B cell (primary cell): ENCODE results near the gene OSGEP. TPM values are rescaled to one million over a fixed set of nuclear protein-coding genes. Genes with fewer than 3 reads are reported as not detected.
A peak's percentile ranks its signal among the peaks of the same experiment; 100 is the strongest.

ENCODE experiments used
- ATAC-seq: fragments of 200-7000 bp; cut with Tn5 transposase; one replicate; pipeline ENCODE4 v1.10.0; 2021; ENCODE audit warnings: low read depth, mild to moderate bottlenecking, moderate number of reproducible peaks, moderate library complexity
- CTCF ChIA-PET: fragments of 350-600 bp; sonication (Branson Sonifier 250); formaldehyde crosslinking; loops from one replicate; lab custom pipeline; 2021; ENCODE audit warnings: antibody characterized with exemption, inconsistent platforms; lab: Charles Lee
- POLR2A ChIA-PET: fragments of 350-600 bp; sonication (Branson Sonifier 250); formaldehyde crosslinking; loops from one replicate; lab custom pipeline; 2021; ENCODE audit warnings: antibody characterized with exemption; lab: Charles Lee
- DNase-seq: peaks from one replicate; pipeline ENCODE4 v3.0.0; 2013
- H2AFZ ChIP-seq: 2 replicates; pipeline ENCODE4 v1.6.1; 2012; ENCODE audit warnings: mild to moderate bottlenecking, low read depth, low read length; ENCODE audit not compliant: insufficient read depth, poor library complexity, severe bottlenecking
- H3K27ac ChIP-seq, 2 donors: 1 replicate in 1 of 2; 2 replicates in 1 of 2; pipeline ENCODE4 v1.5.1; 2012 to 2013; ENCODE audit warnings: low read length in 2 of 2, mild to moderate bottlenecking in 2 of 2, moderate library complexity in 1 of 2
- H3K27me3 ChIP-seq, 4 experiments: fragments of 200-600 bp in 1 of 4; sonication (generic) in 1 of 4; replicated peaks in 1 of 4; 1 replicate in 2 of 4; 2 replicates in 2 of 4; pipeline versions ENCODE4 v1.6.1 to v1.7.0; 2013 to 2016; ENCODE audit warnings: low read length in 3 of 4, mild to moderate bottlenecking in 2 of 4, mixed read lengths in 1 of 4, moderate library complexity in 1 of 4; ENCODE audit not compliant: insufficient read depth in 4 of 4, control insufficient read depth in 3 of 4; ENCODE audit errors: control extremely low read depth in 1 of 4
- H3K36me3 ChIP-seq, 2 experiments: replicated peaks in 1 of 2; 1 replicate in 1 of 2; 2 replicates in 1 of 2; pipeline versions ENCODE4 v1.6.1 to v1.7.1; 2013; ENCODE audit warnings: low read length in 1 of 2; ENCODE audit not compliant: insufficient read depth in 2 of 2, control insufficient read depth in 1 of 2; ENCODE audit errors: control extremely low read depth in 1 of 2, extremely low read depth in 1 of 2
- H3K4me1 ChIP-seq, 2 donors: fragments of 200-600 bp in 1 of 2; sonication (generic) in 1 of 2; 1 replicate in 1 of 2; 2 replicates in 1 of 2; pipeline versions ENCODE4 v1.5.1 to v1.6.1; 2013 to 2017; ENCODE audit warnings: low read length in 2 of 2; ENCODE audit not compliant: control insufficient read depth in 2 of 2, insufficient read depth in 2 of 2
- H3K4me2 ChIP-seq: replicated peaks from 2 replicates; pipeline ENCODE3; 2012; ENCODE audit warnings: mild to moderate bottlenecking, low read depth, low read length; ENCODE audit not compliant: poor library complexity, severe bottlenecking
- H3K4me3 ChIP-seq, 5 experiments: fragments of 200-600 bp in 1 of 5; sonication (generic) in 1 of 5; 1 replicate in 3 of 5; 2 replicates in 2 of 5; pipeline versions ENCODE4 v1.5.1 to v1.7.0; 2011 to 2016; ENCODE audit warnings: low read length in 4 of 5, mild to moderate bottlenecking in 4 of 5, low read depth in 2 of 5, control low read depth in 1 of 5, moderate library complexity in 1 of 5; ENCODE audit not compliant: insufficient read depth in 1 of 5; ENCODE audit errors: control extremely low read depth in 1 of 5, extremely low read depth in 1 of 5
- H3K79me2 ChIP-seq: fragments of 200-600 bp; sonication (generic); one replicate; pipeline ENCODE4 v1.6.0; 2016; ENCODE audit warnings: low read length; ENCODE audit not compliant: control insufficient read depth, insufficient read depth
- H3K9ac ChIP-seq: fragments of 200-600 bp; sonication (generic); 2 replicates; pipeline ENCODE4 v1.6.1; 2017; ENCODE audit warnings: mild to moderate bottlenecking, low read length, moderate library complexity
- H3K9me3 ChIP-seq, 3 donors: one replicate each; pipeline versions ENCODE4 v1.6.1 to v1.7.1; 2013; ENCODE audit warnings: low read length in 2 of 3; ENCODE audit not compliant: control insufficient read depth in 2 of 3, insufficient read depth in 1 of 3; ENCODE audit errors: control extremely low read depth in 1 of 3
- H4K20me1 ChIP-seq: 2 replicates; pipeline ENCODE4 v1.6.0; 2012; ENCODE audit warnings: mild to moderate bottlenecking, low read length; ENCODE audit not compliant: insufficient read depth, control insufficient read depth, poor library complexity, severe bottlenecking
- H3K27ac Mint-ChIP-seq: one replicate; pipeline ENCODE4 v1.8.0; 2021; ENCODE audit warnings: mixed read lengths
- H3K27me3 Mint-ChIP-seq: one replicate; pipeline ENCODE4 v1.8.0; 2021; ENCODE audit warnings: mixed read lengths
- H3K4me1 Mint-ChIP-seq: one replicate; pipeline ENCODE4 v1.8.0; 2021; ENCODE audit warnings: mixed read lengths
- H3K4me3 Mint-ChIP-seq: one replicate; pipeline ENCODE4 v1.8.0; 2021; ENCODE audit warnings: mixed read lengths
- H3K9me3 Mint-ChIP-seq: one replicate; pipeline ENCODE4 v1.8.0; 2022; ENCODE audit warnings: mixed read lengths; ENCODE audit not compliant: insufficient read depth
- WGBS: methylation state at CpG from one replicate; pipeline ENCODE4 v1.1.5; 2013; ENCODE audit warnings: missing lambda C conversion rate; ENCODE audit not compliant: insufficient coverage; 5-methylcytosine and 5-hydroxymethylcytosine counted together
- intact Hi-C: fragments of 100-400 bp; cut with micrococcal nuclease; formaldehyde crosslinking; loops from one replicate; pipeline ENCODE4 v1.10.0; 2022
- polyA plus RNA-seq: library from polyadenylated mRNA; depleted of rRNA; stranded (reverse); fragments of >200 nt; gene quantifications from 2 replicates; pipeline ENCODE4 v1.2.3, GENCODE V29; 2012
- total RNA-seq, 2 donors: library from RNA; stranded (reverse); fragments of 120-200 nt in 1 of 2; gene quantifications; 1 replicate in 1 of 2; 2 replicates in 1 of 2; pipeline versions ENCODE4 v1.2.3 to v1.2.4, GENCODE V29; 2013 to 2022
- TF ChIP-seq, protein P1 (sequence below): fragments of 200-600 bp; IDR thresholded peaks from one replicate; pipeline ENCODE4 v1.8.0; 2022; ENCODE audit warnings: antibody characterized with exemption, mild to moderate bottlenecking

The OSGEP gene
- total and polyA plus RNA-seq, 2 donors (not counting 1 experiment from before 2014, with no cell fraction given) = 117 to 156 TPM

GRCh38 chr14:20412876-20413743, 41.5 kb downstream of the OSGEP start, which contains the start of gene TEP1:
TSS of gene TEP1 (minus strand) at chr14:20413501. CDS start at chr14:20408439, 5,062 bp downstream.
- H3K4me3 Mint-ChIP-seq = peak within 1 kb of the TSS; percentile 100
- no peaks in the 10 kb centered on the region for H3K9me3 Mint-ChIP-seq
- Histone ChIP-seq H3K36me3 (peaks cover 1 to 16% of the 10 kb centered on the region in 2 experiments), H3K27me3 (no peaks in the 10 kb centered on the region), H3K9ac (peak within 1 kb of the TSS; percentile 79), H4K20me1 (peaks cover 16% of the 10 kb centered on the region), H3K4me1 (peaks cover 31 to 35% of the 10 kb centered on the region in 2 donors), H3K9me3 (no peaks in the 10 kb centered on the region), H3K79me2 (peaks cover 72% of the 10 kb centered on the region), H3K27ac (peak within 1 kb of the TSS; percentile 90 to 92), H2AFZ (peak within 1 kb of the TSS; percentile 89), H3K4me2 (peak within 1 kb of the TSS; percentile 74), H3K4me3 (peak within 1 kb of the TSS; percentile 77 to 97 (median 93))
- intact Hi-C loops = loop anchor here (1.0 to 2.0 kb wide), 7 partner anchors 42 to 268 kb away; partner anchors contain the start of genes APEX1, PARP2, PIP4P1 and PNP
- no peaks in the 10 kb centered on the region for H3K27me3 Mint-ChIP-seq
- TF ChIP-seq, protein P1, sequence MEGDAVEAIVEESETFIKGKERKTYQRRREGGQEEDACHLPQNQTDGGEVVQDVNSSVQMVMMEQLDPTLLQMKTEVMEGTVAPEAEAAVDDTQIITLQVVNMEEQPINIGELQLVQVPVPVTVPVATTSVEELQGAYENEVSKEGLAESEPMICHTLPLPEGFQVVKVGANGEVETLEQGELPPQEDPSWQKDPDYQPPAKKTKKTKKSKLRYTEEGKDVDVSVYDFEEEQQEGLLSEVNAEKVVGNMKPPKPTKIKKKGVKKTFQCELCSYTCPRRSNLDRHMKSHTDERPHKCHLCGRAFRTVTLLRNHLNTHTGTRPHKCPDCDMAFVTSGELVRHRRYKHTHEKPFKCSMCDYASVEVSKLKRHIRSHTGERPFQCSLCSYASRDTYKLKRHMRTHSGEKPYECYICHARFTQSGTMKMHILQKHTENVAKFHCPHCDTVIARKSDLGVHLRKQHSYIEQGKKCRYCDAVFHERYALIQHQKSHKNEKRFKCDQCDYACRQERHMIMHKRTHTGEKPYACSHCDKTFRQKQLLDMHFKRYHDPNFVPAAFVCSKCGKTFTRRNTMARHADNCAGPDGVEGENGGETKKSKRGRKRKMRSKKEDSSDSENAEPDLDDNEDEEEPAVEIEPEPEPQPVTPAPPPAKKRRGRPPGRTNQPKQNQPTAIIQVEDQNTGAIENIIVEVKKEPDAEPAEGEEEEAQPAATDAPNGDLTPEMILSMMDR = no peak
- POLR2A ChIA-PET = interaction anchor here (0.7 to 2.2 kb wide), 6 partner anchors 42 to 268 kb away, joined by 3 to 14 read pairs (median 4); partner anchors contain the start of genes APEX1, OSGEP and PARP2
- under 1% methylated on average over 31 of the region's 43 CpGs for WGBS
- peaks cover 48% of the 10 kb centered on the region for H3K4me1 Mint-ChIP-seq
- peak; percentile 79 for ATAC-seq
- peak; percentile 78 for DNase-seq
- CTCF ChIA-PET = interaction anchor here (0.7 to 4.9 kb wide), 16 partner anchors 9 to 279 kb away, joined by 3 to 83 read pairs (median 16); partner anchors contain the start of genes APEX1, OSGEP, PIP4P1 and PNP
- peak within 1 kb of the TSS; percentile 100 for H3K27ac Mint-ChIP-seq
